Mucosa of descending colon (tissue), 3 donors: ENCODE results near the gene AARSD1. TPM values are rescaled to one million over a fixed set of nuclear protein-coding genes. Genes with fewer than 3 reads are reported as not detected.
A peak's percentile ranks its signal among the peaks of the same experiment; 100 is the strongest.
"Not testable (repeated sequence)": the region's sequence is repeated elsewhere in the genome, so short reads cannot be mapped to it uniquely, and the experiment has no call there.

ENCODE experiments used
- ATAC-seq: fragments of 200-7000 bp; cut with Tn5 transposase; one replicate; pipeline ENCODE4 v1.9.1; 2020; ENCODE audit warnings: mild to moderate bottlenecking, moderate library complexity
- DNase-seq, 3 donors: peaks; one replicate each; pipeline ENCODE4 v3.0.0-alpha.2; 2020
- H3K36me3 ChIP-seq: fragments of 200-600 bp; one replicate; pipeline ENCODE4 v1.8.0; 2021; ENCODE audit warnings: low read depth, mild to moderate bottlenecking
- H3K4me1 ChIP-seq: fragments of 200-600 bp; one replicate; pipeline ENCODE4 v1.8.0; 2021; ENCODE audit warnings: low read depth, mild to moderate bottlenecking
- H3K4me3 ChIP-seq: fragments of 200-600 bp; one replicate; pipeline ENCODE4 v1.8.0; 2021; ENCODE audit warnings: mild to moderate bottlenecking
- H3K9me3 ChIP-seq: fragments of 200-600 bp; one replicate; pipeline ENCODE4 v1.8.0; 2021; ENCODE audit warnings: mild to moderate bottlenecking
- CTCF ChIP-seq: fragments of 200-600 bp; IDR thresholded peaks from one replicate; pipeline ENCODE4 v1.8.0; 2022; ENCODE audit warnings: antibody characterized with exemption, mild to moderate bottlenecking
- intact Hi-C, 2 donors: fragments of 100-400 bp; cut with DNase I in 1 of 2; cut with micrococcal nuclease in 1 of 2; formaldehyde crosslinking; loops; one replicate each; pipeline versions ENCODE4 v1.11.0 to v1.11.1; 2022; cut with DNase I, micrococcal nuclease
- total RNA-seq, 3 donors: library from RNA; stranded (reverse); fragmentation: NEBNext Ultra II Directional in 2 of 3; extraction: Animal tissue kit (Norgen Biotek cat#: 25700) in 2 of 3; gene quantifications; one replicate each; pipeline versions ENCODE4 v1.2.1 to v1.2.4, GENCODE V29; 2021 to 2023
- donor health status: DM: no; HTN: no; CAD: no; lungs with moderate emphysema.
- donor health status: DM: no; HTN: no; CAD: no.
- donor health status: DM: no; HTN: yes; CAD: no.

Gene AARSD1
- total RNA-seq, 3 donors from 2014 or later: 25.9 to 30.7 (median 29.4) TPM

DNA sequence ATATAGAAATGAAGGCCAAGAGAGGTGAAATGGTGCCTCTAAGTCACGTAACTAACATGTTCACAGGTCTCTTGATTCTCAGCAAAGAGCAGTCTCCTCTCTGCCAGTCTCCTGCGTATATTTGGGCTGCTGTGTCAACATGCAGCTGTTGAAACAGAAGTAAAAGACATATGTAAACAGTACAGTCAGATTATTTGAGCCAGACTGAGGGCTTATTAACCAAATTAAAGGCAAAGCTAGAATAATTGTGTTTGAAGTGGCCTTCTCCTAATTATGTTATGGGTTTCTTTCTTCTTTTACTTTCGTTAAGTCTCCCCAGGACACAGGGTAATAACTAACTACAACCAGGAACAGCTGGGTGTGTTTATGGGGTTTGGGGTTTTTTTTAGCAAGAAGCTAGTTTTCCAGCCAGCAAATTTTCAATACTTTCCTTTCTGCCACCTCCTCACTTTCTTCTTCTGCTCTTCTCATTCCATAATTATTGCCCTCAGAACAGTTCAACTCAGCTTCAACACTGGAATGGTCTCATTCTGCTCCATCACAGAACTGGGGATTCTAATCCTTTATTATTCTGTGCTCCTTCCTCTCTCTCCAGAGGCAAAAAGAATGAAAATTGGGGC, 45.2 kb downstream of the AARSD1 start:
- H3K4me1 ChIP-seq: peaks cover 5% of the 10 kb centered on the region
- ATAC-seq: peak; percentile 63
- no peaks in the 10 kb centered on the region for H3K9me3 ChIP-seq
- H3K4me3 ChIP-seq: no peak overlapping the region
- H3K36me3 ChIP-seq: no peaks in the 10 kb centered on the region
- no peak for TF ChIP-seq CTCF
- intact Hi-C loops: no loop called here
- no peak for DNase-seq

DNA sequence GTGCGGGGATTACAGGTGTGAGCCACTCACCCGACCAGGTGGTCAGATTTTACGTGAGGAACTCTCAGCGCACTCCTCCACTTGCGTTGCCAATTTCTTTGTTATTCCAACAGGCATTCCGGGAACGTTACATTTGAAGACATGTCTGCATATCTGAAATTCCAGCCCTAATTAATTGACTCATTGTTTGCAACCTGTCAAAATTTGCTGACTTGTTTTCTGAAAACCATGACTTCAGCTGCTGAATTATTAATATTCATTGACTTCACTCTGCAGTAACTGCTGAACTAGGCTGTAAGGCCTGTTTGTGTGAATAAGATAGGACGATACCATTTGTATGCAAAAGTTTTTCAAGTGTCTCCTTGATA, 47.0 kb downstream of the AARSD1 start:
- intact Hi-C loops: no loop called here
- ATAC-seq (no peak), DNase-seq (no peak)
- Histone ChIP-seq H3K4me3 (no peak overlapping the region), H3K4me1 (peaks cover 5% of the 10 kb centered on the region), H3K9me3 (no peaks in the 10 kb centered on the region), H3K36me3 (no peaks in the 10 kb centered on the region)
- no peak for TF ChIP-seq CTCF

- intact Hi-C loops, H3K4me1 ChIP-seq, H3K36me3 ChIP-seq, ATAC-seq, H3K9me3 ChIP-seq, DNase-seq, H3K4me3 ChIP-seq: not testable (repeated sequence)
These were observed 47.6 kb downstream of the AARSD1 start for GRCh38 chr17:42916388-42917235.

DNA sequence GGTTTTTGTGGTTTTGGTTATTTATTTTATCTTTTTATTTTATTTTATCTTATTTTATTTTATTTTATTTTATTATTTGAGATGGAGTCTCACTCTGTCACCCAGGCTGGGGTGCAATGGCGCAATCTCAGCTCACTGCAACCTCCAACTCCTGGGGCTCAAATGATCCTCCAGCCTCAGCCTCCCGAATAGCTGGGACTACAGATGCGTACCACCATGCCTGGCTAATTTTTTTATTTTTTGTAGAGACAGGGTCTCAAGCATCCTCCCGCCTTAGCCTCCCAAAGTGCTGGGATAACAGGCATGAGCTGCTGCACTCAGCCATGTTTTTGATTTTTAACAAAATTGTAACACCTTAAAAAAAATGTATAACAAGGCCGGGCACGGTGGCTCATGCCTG, 49.0 kb downstream of the AARSD1 start:
- H3K36me3 ChIP-seq, H3K4me3 ChIP-seq, H3K9me3 ChIP-seq, DNase-seq, H3K4me1 ChIP-seq, ATAC-seq, intact Hi-C loops: not testable (repeated sequence)

- intact Hi-C loops: no loop called here
- H3K4me1 ChIP-seq: peaks cover 5% of the 10 kb centered on the region
- DNase-seq (no peak), ATAC-seq (peak; percentile 81)
- H3K9me3 ChIP-seq: no peaks in the 10 kb centered on the region
- no peak for TF ChIP-seq CTCF
- no peaks in the 10 kb centered on the region for H3K36me3 ChIP-seq
- H3K4me3 ChIP-seq: no peak overlapping the region
These were observed 50.2 kb downstream of the AARSD1 start for GRCh38 chr17:42913981-42914617.

- DNase-seq (no peak), ATAC-seq (no peak)
- intact Hi-C loops: no loop called here
- Histone ChIP-seq H3K9me3 (no peaks in the 10 kb centered on the region), H3K4me3 (no peak overlapping the region), H3K36me3 (no peaks in the 10 kb centered on the region), H3K4me1 (peaks cover 1% of the 10 kb centered on the region)
- TF ChIP-seq CTCF: no peak
These were observed 50.7 kb downstream of the AARSD1 start for GRCh38 chr17:42913522-42913921.
